Endothelial cell of umbilical vein (primary cell): ENCODE data around the gene UBA52. TPM values are rescaled to one million over a fixed set of nuclear protein-coding genes. Genes with fewer than 3 reads are reported as not detected.

ENCODE experiments used
- BruUV-seq: library from RNA; stranded (reverse); fragments of 400-500 nt; replicated peaks from 2 replicates; lab custom pipeline; 2021; lab: Mats Ljungman, UMichigan
- CTCF ChIA-PET: fragments of 300-600, 350-600 bp; sonication (Branson Sonifier 250); formaldehyde crosslinking; loops from one replicate; lab custom pipeline; 2021; ENCODE audit warnings: antibody characterized with exemption, inconsistent platforms; lab: Charles Lee
- POLR2A ChIA-PET: fragments of 300-600, 350-600 bp; sonication (Branson Sonifier 250); formaldehyde crosslinking; loops from one replicate; lab custom pipeline; 2021; ENCODE audit warnings: antibody characterized with exemption, inconsistent platforms; lab: Charles Lee
- DNase-seq: peaks from one replicate; pipeline ENCODE4 v3.0.0-alpha.2; 2011; ENCODE audit warnings: low read depth, low spot score
- FAIRE-seq: peaks from 2 replicates; lab custom pipeline; 2011; peaks lifted over from hg19 to GRCh38; lab: Jason Lieb, UNC
- H2AFZ ChIP-seq: 2 replicates; pipeline ENCODE4 v1.6.0; 2012; ENCODE audit warnings: low read depth, low read length, control low read depth, inconsistent platforms
- H3K27ac ChIP-seq: 2 replicates; pipeline ENCODE4 v1.5.1; 2011; ENCODE audit warnings: low read depth, mild to moderate bottlenecking, control low read depth, low read length, moderate library complexity; ENCODE audit not compliant: insufficient read depth
- H3K27me3 ChIP-seq, 2 experiments: 2 replicates each; pipeline versions ENCODE4 v1.6.0 to v1.6.1; 2011; ENCODE audit warnings: low read length in 2 of 2, mixed read lengths in 1 of 2; ENCODE audit not compliant: control insufficient read depth in 2 of 2, insufficient read depth in 2 of 2
- H3K36me3 ChIP-seq, 2 experiments: 2 replicates in 1 of 2; 3 replicates in 1 of 2; pipeline ENCODE4 v1.5.1; 2011; ENCODE audit warnings: low read length in 2 of 2, mild to moderate bottlenecking in 1 of 2, moderate library complexity in 1 of 2; ENCODE audit not compliant: control insufficient read depth in 2 of 2, insufficient read depth in 2 of 2; ENCODE audit errors: extremely low read depth in 1 of 2
- H3K4me1 ChIP-seq: 3 replicates; pipeline ENCODE4 v1.5.1; 2011; ENCODE audit warnings: mild to moderate bottlenecking, low read length; ENCODE audit not compliant: control insufficient read depth, insufficient read depth; ENCODE audit errors: extremely low read depth
- H3K4me2 ChIP-seq: 2 replicates; pipeline ENCODE4 v1.6.1; 2011; ENCODE audit warnings: low read length, control low read depth, mixed read lengths; ENCODE audit not compliant: insufficient read depth
- H3K4me3 ChIP-seq, 3 experiments: fragments of 200-600 bp in 1 of 3; sonication (generic), shearing (Covaris generic) in 1 of 3; replicated peaks in 1 of 3; 2 replicates each; pipeline ENCODE4 v1.5.1; 2011 to 2016; ENCODE audit warnings: control low read depth in 3 of 3, low read length in 3 of 3, mild to moderate bottlenecking in 2 of 3, inconsistent platforms in 1 of 3, low read depth in 1 of 3, moderate library complexity in 1 of 3; ENCODE audit not compliant: insufficient read depth in 1 of 3
- H3K79me2 ChIP-seq: 2 replicates; pipeline ENCODE4 v1.6.0; 2012; ENCODE audit warnings: low read length, inconsistent platforms; ENCODE audit not compliant: control insufficient read depth, insufficient read depth
- H3K9ac ChIP-seq: replicated peaks from 2 replicates; pipeline ENCODE3; 2011; ENCODE audit warnings: low read length, control low read depth; ENCODE audit not compliant: insufficient read depth; ENCODE audit errors: extremely low read depth
- H3K9me1 ChIP-seq: replicated peaks from 3 replicates; pipeline ENCODE4 v1.6.0; 2011; ENCODE audit warnings: mild to moderate bottlenecking, low read length; ENCODE audit not compliant: control insufficient read depth, insufficient read depth; ENCODE audit errors: extremely low read depth
- H3K9me3 ChIP-seq: replicated peaks from 2 replicates; pipeline ENCODE4 v1.5.1; 2012; ENCODE audit warnings: low read length, inconsistent platforms; ENCODE audit not compliant: control insufficient read depth, insufficient read depth
- H4K20me1 ChIP-seq: replicated peaks from 2 replicates; pipeline ENCODE3; 2011; ENCODE audit warnings: mild to moderate bottlenecking, low read length; ENCODE audit not compliant: control insufficient read depth, insufficient read depth; ENCODE audit errors: extremely low read depth
- EZH2 ChIP-seq: IDR thresholded peaks from 2 replicates; pipeline ENCODE4 v1.6.1; 2012; ENCODE audit warnings: borderline replicate concordance, low read depth, mild to moderate bottlenecking, moderate library complexity, low read length, inconsistent platforms; ENCODE audit not compliant: severe bottlenecking
- FOS ChIP-seq: IDR thresholded peaks from 2 replicates; pipeline ENCODE4 v1.6.1; 2011; ENCODE audit warnings: mild to moderate bottlenecking, low read length, moderate library complexity, borderline replicate concordance; ENCODE audit not compliant: insufficient read depth
- GATA2 ChIP-seq: IDR thresholded peaks from 2 replicates; pipeline ENCODE4 v1.7.0; 2011; ENCODE audit warnings: low read depth, mild to moderate bottlenecking, moderate library complexity, mixed read lengths, low read length; ENCODE audit not compliant: insufficient read length, insufficient read depth
- JUN ChIP-seq: IDR thresholded peaks from 2 replicates; pipeline ENCODE4 v1.6.1; 2011; ENCODE audit warnings: borderline replicate concordance, low read depth; ENCODE audit not compliant: insufficient read length, insufficient read depth
- MYC ChIP-seq: IDR thresholded peaks from one replicate; pipeline ENCODE4 v1.6.1; 2011; ENCODE audit warnings: mild to moderate bottlenecking, low read depth, low read length
- POLR2A ChIP-seq: IDR thresholded peaks from 2 replicates; pipeline ENCODE4 v1.6.1; 2012; ENCODE audit warnings: low read depth, mild to moderate bottlenecking, control low read depth, low read length
- POLR2AphosphoS5 ChIP-seq: IDR thresholded peaks from 2 replicates; pipeline ENCODE4 v1.6.1; 2012; ENCODE audit warnings: low read depth, mild to moderate bottlenecking, control low read depth, low read length, moderate library complexity; ENCODE audit not compliant: insufficient read depth
- dilution Hi-C: fragments of 300-500 bp; cut with MboI; formaldehyde crosslinking; loops from one replicate; pipeline ENCODE4 v1.15.0; 2019; ENCODE audit warnings: low sequenced_read_pairs; ENCODE audit not compliant: extremely low pct_ligation_motif_present
- intact Hi-C: fragments of 100-400 bp; cut with micrococcal nuclease; formaldehyde crosslinking; loops from one replicate; pipeline ENCODE4 v1.10.0; 2022
- polyA plus RNA-seq, 4 experiments: library from polyadenylated mRNA; depleted of rRNA in 3 of 4; stranded (reverse) in 3 of 4; unstranded in 1 of 4; fragments of >200 nt; gene quantifications; 2 replicates each; pipeline versions ENCODE4 v1.2.1 to v1.2.3, GENCODE V29; 2011 to 2012; ENCODE audit warnings: missing spikeins in 1 of 4
- total RNA-seq: library from RNA; stranded (reverse); gene quantifications from 2 replicates; pipeline ENCODE4 v1.2.3, GENCODE V29; 2021
- TF ChIP-seq, protein P1 (sequence below): IDR thresholded peaks from 2 replicates; pipeline ENCODE4 v1.6.1; 2011; ENCODE audit not compliant: insufficient read depth, insufficient read length
- TF ChIP-seq, protein P2 (sequence below), 2 donors: IDR thresholded peaks; 1 replicate in 1 of 2; 2 replicates in 1 of 2; pipeline ENCODE4 v1.5.1; 2011; ENCODE audit warnings: low read length in 2 of 2, mild to moderate bottlenecking in 2 of 2, moderate library complexity in 2 of 2, control low read depth in 1 of 2, inconsistent platforms in 1 of 2, low read depth in 1 of 2; ENCODE audit not compliant: insufficient read depth in 1 of 2; ENCODE audit errors: extremely low read depth in 1 of 2

UBA52 gene
- total and polyA plus RNA-seq, 2 donors (not counting 3 experiments of a cell fraction or from before 2014, with no cell fraction given), result 1,221 to 3,506 TPM

DNA sequence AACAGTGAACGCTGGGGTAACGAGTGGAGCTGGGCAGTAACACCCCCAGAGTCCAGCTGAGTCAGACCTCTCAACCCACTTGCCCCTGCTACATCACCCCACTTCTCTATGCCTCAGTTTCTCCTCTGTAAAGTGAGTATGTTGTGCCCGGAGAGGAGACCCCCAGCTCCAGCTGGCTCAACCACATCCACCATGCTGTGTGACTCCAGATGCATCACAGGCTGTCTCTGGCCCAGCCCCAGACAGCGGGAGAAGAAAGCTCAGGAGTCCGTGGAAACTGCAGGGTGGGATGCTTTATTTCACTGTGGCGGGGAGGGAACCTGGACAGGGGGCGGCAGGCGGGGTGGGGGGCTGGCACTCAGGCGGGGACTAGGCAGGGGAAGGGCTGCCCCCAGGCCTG is 40.2 kb upstream of the UBA52 start:
- H3K4me1 ChIP-seq, result no peaks in the 10 kb centered on the region
- H2AFZ ChIP-seq, result no peak overlapping the region
- H3K27ac ChIP-seq, result no peak overlapping the region
- H3K4me2 ChIP-seq, result no peak overlapping the region
- H3K9me1 ChIP-seq, result no peaks in the 10 kb centered on the region
- no peaks in the 10 kb centered on the region for H3K79me2 ChIP-seq
- CTCF ChIA-PET, result interaction anchor here (0.6 to 1.2 kb wide), 2 partner anchors 16 to 875 kb away, joined by 3 read pairs; no protein-coding TSS in a partner anchor
- H3K36me3 ChIP-seq, result peaks cover 4 to 22% of the 10 kb centered on the region in 2 experiments
- POLR2A ChIA-PET, result interaction anchor here (0.5 kb wide), 1 partner anchor 611 kb away, joined by 5 read pairs; no protein-coding TSS in a partner anchor
- intact Hi-C loops, result no loop called here
- TF ChIP-seq EZH2, result no peak
- no peak for TF ChIP-seq JUN
- TF ChIP-seq, protein P1, sequence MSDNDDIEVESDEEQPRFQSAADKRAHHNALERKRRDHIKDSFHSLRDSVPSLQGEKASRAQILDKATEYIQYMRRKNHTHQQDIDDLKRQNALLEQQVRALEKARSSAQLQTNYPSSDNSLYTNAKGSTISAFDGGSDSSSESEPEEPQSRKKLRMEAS, result no peak
- no peak for TF ChIP-seq MYC
- no peak for TF ChIP-seq POLR2AphosphoS5
- TF ChIP-seq, protein P2, sequence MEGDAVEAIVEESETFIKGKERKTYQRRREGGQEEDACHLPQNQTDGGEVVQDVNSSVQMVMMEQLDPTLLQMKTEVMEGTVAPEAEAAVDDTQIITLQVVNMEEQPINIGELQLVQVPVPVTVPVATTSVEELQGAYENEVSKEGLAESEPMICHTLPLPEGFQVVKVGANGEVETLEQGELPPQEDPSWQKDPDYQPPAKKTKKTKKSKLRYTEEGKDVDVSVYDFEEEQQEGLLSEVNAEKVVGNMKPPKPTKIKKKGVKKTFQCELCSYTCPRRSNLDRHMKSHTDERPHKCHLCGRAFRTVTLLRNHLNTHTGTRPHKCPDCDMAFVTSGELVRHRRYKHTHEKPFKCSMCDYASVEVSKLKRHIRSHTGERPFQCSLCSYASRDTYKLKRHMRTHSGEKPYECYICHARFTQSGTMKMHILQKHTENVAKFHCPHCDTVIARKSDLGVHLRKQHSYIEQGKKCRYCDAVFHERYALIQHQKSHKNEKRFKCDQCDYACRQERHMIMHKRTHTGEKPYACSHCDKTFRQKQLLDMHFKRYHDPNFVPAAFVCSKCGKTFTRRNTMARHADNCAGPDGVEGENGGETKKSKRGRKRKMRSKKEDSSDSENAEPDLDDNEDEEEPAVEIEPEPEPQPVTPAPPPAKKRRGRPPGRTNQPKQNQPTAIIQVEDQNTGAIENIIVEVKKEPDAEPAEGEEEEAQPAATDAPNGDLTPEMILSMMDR (IDR thresholded peaks at IDR 0.05; ENCODE audit: extremely low read depth in 1 of 2, insufficient read depth in 1 of 2, low read depth in 1 of 2, low read length in 2 of 2), result no peak
- no peak for TF ChIP-seq POLR2A
- TF ChIP-seq GATA2, result no peak
- TF ChIP-seq FOS, result no peak
- no TSS peak for BruUV-seq
- H3K9me3 ChIP-seq, result no peaks in the 10 kb centered on the region
- H3K27me3 ChIP-seq, result no peaks in the 10 kb centered on the region
- FAIRE-seq, result no peak
- DNase-seq, result no peak
- dilution Hi-C loops, result no loop called here
- H3K9ac ChIP-seq, result no peak overlapping the region
- H3K4me3 ChIP-seq, result no peak overlapping the region
- no peaks in the 10 kb centered on the region for H4K20me1 ChIP-seq
